A549 (cell line): Measurements from ENCODE around the gene TMEM119. TPM values are rescaled to one million over a fixed set of nuclear protein-coding genes. Genes with fewer than 3 reads are reported as not detected.

Experiments used
- ATAC-seq, 2 experiments: fragments of 200-7000 bp in 1 of 2; fragments of >200 bp in 1 of 2; cut with Nextera tagmentation in 1 of 2; cut with Tn5 transposase in 1 of 2; 3 replicates each; pipeline versions ENCODE4 v1.8.0 to v1.9.1; 2018 to 2020; ENCODE audit warnings: mild to moderate bottlenecking in 1 of 2, moderate library complexity in 1 of 2
- CTCF ChIA-PET: fragments of 300-600 bp; sonication (Branson Sonifier 250); formaldehyde crosslinking; extraction: SDS; loops from one replicate; lab custom pipeline; 2021; ENCODE audit warnings: antibody characterized with exemption, inconsistent platforms; lab: Yijun Ruan, JAX
- POLR2A ChIA-PET: fragments of 350-600 bp; formaldehyde crosslinking; extraction: SDS; loops from one replicate; lab custom pipeline; 2021; ENCODE audit warnings: antibody characterized with exemption, inconsistent platforms; lab: Yijun Ruan, JAX
- DNase-seq, 2 experiments: peaks; one replicate each; pipeline versions ENCODE4 v3.0.0 to v3.0.0-alpha.2; 2011 to 2016; ENCODE audit warnings: low read depth in 1 of 2, low spot score in 1 of 2
- FAIRE-seq: peaks from 2 replicates; lab custom pipeline; 2011; peaks lifted over from hg19 to GRCh38; lab: Jason Lieb, UNC
- H3K27ac ChIP-seq, 2 experiments: fragments of >200 bp; sonication (Bioruptor Twin); formaldehyde crosslinking; 3 replicates each; pipeline ENCODE4 v1.5.1; 2016 to 2017
- H3K4me1 ChIP-seq: fragments of >200 bp; sonication (Bioruptor Twin); formaldehyde crosslinking; 3 replicates; pipeline ENCODE4 v1.6.1; 2016
- H3K4me2 ChIP-seq: fragments of >200 bp; sonication (Bioruptor Twin); formaldehyde crosslinking; 3 replicates; pipeline ENCODE4 v1.6.1; 2016
- H3K4me3 ChIP-seq: fragments of >200 bp; sonication (Bioruptor Twin); formaldehyde crosslinking; 3 replicates; pipeline ENCODE4 v1.5.1; 2016
- H3K9me3 ChIP-seq: fragments of >200 bp; sonication (Bioruptor Twin); formaldehyde crosslinking; 3 replicates; pipeline ENCODE4 v1.6.1; 2016
- CBX2 ChIP-seq: fragments of 200-600 bp; sonication (generic); IDR thresholded peaks from 2 replicates; pipeline ENCODE4 v1.6.1; 2016; ENCODE audit warnings: low read depth, mild to moderate bottlenecking, borderline replicate concordance
- CBX8 ChIP-seq: fragments of 200-600 bp; sonication (generic); IDR thresholded peaks from 2 replicates; pipeline ENCODE4 v1.6.1; 2016
- CHD4 ChIP-seq: fragments of 200-600 bp; sonication (generic); IDR thresholded peaks from 2 replicates; pipeline ENCODE4 v1.6.1; 2016; ENCODE audit warnings: antibody characterized with exemption, mild to moderate bottlenecking, borderline replicate concordance
- E2F6 ChIP-seq: IDR thresholded peaks from 2 replicates; pipeline ENCODE4 v1.6.1; 2012; ENCODE audit warnings: low read depth, borderline replicate concordance
- ELK1 ChIP-seq: fragments of 150-350 bp; IDR thresholded peaks from 2 replicates; pipeline ENCODE4 v1.6.1; 2014; ENCODE audit warnings: low read depth, mild to moderate bottlenecking, low read length
- FOXS1 ChIP-seq: fragments of 250-450 bp; sonication (Bioruptor Pico); IDR thresholded peaks from 2 replicates; pipeline ENCODE4 v1.5.0; 2020; ENCODE audit warnings: mild to moderate bottlenecking, moderate library complexity
- HOXB5 ChIP-seq: fragments of 250-450 bp; sonication (Bioruptor Pico); IDR thresholded peaks from 2 replicates; pipeline ENCODE4 v1.5.0; 2020; ENCODE audit warnings: mild to moderate bottlenecking, moderate library complexity
- JUNB ChIP-seq: fragments of >200 bp; sonication (Bioruptor Twin); formaldehyde crosslinking; IDR thresholded peaks from 2 replicates; pipeline ENCODE4 v1.6.1; 2016
- KDM1A ChIP-seq: fragments of 200-600 bp; sonication (generic); IDR thresholded peaks from 2 replicates; pipeline ENCODE4 v1.6.1; 2016; ENCODE audit warnings: low read depth, mild to moderate bottlenecking
- KDM5A ChIP-seq: fragments of 200-600 bp; sonication (generic); IDR thresholded peaks from 2 replicates; pipeline ENCODE4 v1.6.1; 2016; ENCODE audit warnings: antibody characterized with exemption, mild to moderate bottlenecking
- MYC ChIP-seq: IDR thresholded peaks from 2 replicates; pipeline ENCODE4 v1.6.1; 2012; ENCODE audit warnings: mild to moderate bottlenecking, inconsistent platforms, low read length, improper control_type of control experiment, borderline replicate concordance
- NPAS2 ChIP-seq: fragments of 250-450 bp; sonication (Bioruptor Pico); IDR thresholded peaks from 2 replicates; pipeline ENCODE4 v1.8.0; 2022; ENCODE audit warnings: mild to moderate bottlenecking, moderate library complexity, borderline replicate concordance
- NR3C1 ChIP-seq: fragments of >200 bp; sonication (Bioruptor Twin); formaldehyde crosslinking; IDR thresholded peaks from 3 replicates; pipeline ENCODE4 v1.6.1; 2017
- PHF8 ChIP-seq: fragments of 200-600 bp; sonication (generic); IDR thresholded peaks from 2 replicates; pipeline ENCODE4 v1.6.1; 2016; ENCODE audit warnings: low read depth, mild to moderate bottlenecking, antibody characterized with exemption, moderate library complexity, borderline replicate concordance
- RARB ChIP-seq: fragments of 250-450 bp; sonication (Bioruptor Pico); IDR thresholded peaks from 2 replicates; pipeline ENCODE4 v1.8.0; 2021; ENCODE audit warnings: mild to moderate bottlenecking, moderate library complexity
- RNF2 ChIP-seq: fragments of 200-600 bp; sonication (generic); IDR thresholded peaks from 2 replicates; pipeline ENCODE4 v1.6.1; 2016; ENCODE audit warnings: low read depth, mild to moderate bottlenecking, antibody characterized with exemption, moderate library complexity, borderline replicate concordance
- TP53 ChIP-seq: fragments of 250-450 bp; sonication (Bioruptor Pico); IDR thresholded peaks from 2 replicates; pipeline ENCODE4 v1.5.0; 2021; ENCODE audit warnings: mild to moderate bottlenecking, moderate library complexity
- USF2 ChIP-seq: fragments of 450-650 bp; IDR thresholded peaks from 2 replicates; pipeline ENCODE4 v1.6.1; 2014; ENCODE audit warnings: antibody characterized with exemption
- ZNF302 ChIP-seq: fragments of 250-450 bp; sonication (Bioruptor Pico); IDR thresholded peaks from 2 replicates; pipeline ENCODE4 v1.9.0; 2021; ENCODE audit warnings: inconsistent platforms, mild to moderate bottlenecking, moderate library complexity
- ZSCAN20 ChIP-seq: fragments of 250-450 bp; sonication (Bioruptor Pico); IDR thresholded peaks from 2 replicates; pipeline ENCODE4 v1.8.0; 2022; ENCODE audit warnings: mild to moderate bottlenecking, moderate library complexity
- WGBS: methylation state at CpG from one replicate; pipeline ENCODE4 v1.1.6; 2017; ENCODE audit errors: missing lambda C conversion rate; 5-methylcytosine and 5-hydroxymethylcytosine counted together
- polyA plus RNA-seq, 4 experiments: library from polyadenylated mRNA; depleted of rRNA in 3 of 4; stranded (reverse); fragments of >200 nt; fragmentation: RNase III in 1 of 4; extraction: RNeasy Plus Mini Kit Qiagen cat#74134 plus additional on column Dnase treatment in 1 of 4; gene quantifications; 2 replicates in 3 of 4; 3 replicates in 1 of 4; pipeline ENCODE4 v1.2.3, GENCODE V29; 2011 to 2017
- TF ChIP-seq, protein P1 (sequence below): IDR thresholded peaks from 2 replicates; pipeline ENCODE4 v1.6.1; 2012
- TF ChIP-seq, protein P2 (sequence below): fragments of >200 bp; sonication (Bioruptor Twin); formaldehyde crosslinking; IDR thresholded peaks from 3 replicates; pipeline ENCODE4 v1.5.1; 2016

The TMEM119 gene
- polyA plus RNA-seq, 2 of the 4 experiments (the other 2 are of a cell fraction): not detected

GRCh38 chr12:108548954-108549521, 48.8 kb downstream of the TMEM119 start (continued):
- TF ChIP-seq E2F6 (no peak), USF2 (no peak)

GRCh38 chr12:108547686-108548085, 50.2 kb downstream of the TMEM119 start:
- Histone ChIP-seq H3K27ac (no peak overlapping the region), H3K4me2 (no peak overlapping the region), H3K9me3 (no peaks in the 10 kb centered on the region), H3K4me1 (no peaks in the 10 kb centered on the region), H3K4me3 (no peak overlapping the region)
- ChIA-PET POLR2A (no interaction called here), CTCF (interaction anchor here (2.2 to 3.0 kb wide), 2 partner anchors 12 to 70 kb away, joined by 10 to 12 read pairs; no protein-coding TSS in a partner anchor)
- TF ChIP-seq ELK1: no peak
- no peak for ATAC-seq
- no peak for FAIRE-seq
- no peak for DNase-seq
- WGBS: 90% methylated on average over 9 of the region's 9 CpGs

GRCh38 chr12:108543652-108544051, 54.2 kb downstream of the TMEM119 start:
- Histone ChIP-seq H3K27ac (no peak overlapping the region), H3K4me3 (no peak overlapping the region), H3K9me3 (no peaks in the 10 kb centered on the region), H3K4me1 (no peaks in the 10 kb centered on the region), H3K4me2 (no peak overlapping the region)
- FAIRE-seq (no peak), DNase-seq (no peak), ATAC-seq (no peak)
- ChIA-PET POLR2A (no interaction called here), CTCF (interaction anchor here (1.1 to 1.5 kb wide), 3 partner anchors 10 to 74 kb away, joined by 3 to 4 read pairs (median 3); no protein-coding TSS in a partner anchor)
- 84% methylated on average over 3 of the region's 3 CpGs for WGBS
- TF ChIP-seq NPAS2 (CRISPR knock-in tag) (no peak), ZSCAN20 (CRISPR knock-in tag) (no peak), KDM1A (no peak), CBX8 (no peak), FOXS1 (CRISPR knock-in tag) (no peak), HOXB5 (CRISPR knock-in tag) (no peak), RARB (CRISPR knock-in tag) (no peak), CHD4 (no peak), ZNF302 (CRISPR knock-in tag) (no peak), USF2 (no peak), CBX2 (no peak)

DNA sequence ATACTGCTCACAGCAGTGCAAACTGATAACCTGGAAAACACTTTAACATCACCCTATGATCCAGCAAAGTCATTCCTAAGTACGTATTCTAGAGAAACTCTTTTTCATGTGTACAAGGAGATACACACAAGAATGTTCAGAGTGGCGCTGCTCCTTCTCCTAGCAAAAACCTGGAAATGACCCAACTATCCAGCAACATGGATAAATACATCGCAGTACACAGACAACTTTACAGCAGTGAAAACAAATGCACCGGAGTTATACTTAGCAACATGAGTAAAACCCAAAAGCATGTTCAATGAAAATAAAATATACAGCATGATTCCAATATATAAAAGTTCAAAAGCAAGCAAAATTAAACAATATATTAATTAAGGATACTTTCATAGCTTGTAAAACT, 55.6 kb downstream of the TMEM119 start:
- H3K9me3 ChIP-seq: no peaks in the 10 kb centered on the region
- H3K27ac ChIP-seq: no peak overlapping the region
- CTCF ChIA-PET: no interaction called here
- DNase-seq: no peak
- H3K4me3 ChIP-seq: no peak overlapping the region
- no peak for ATAC-seq
- FAIRE-seq: no peak
- H3K4me1 ChIP-seq: no peaks in the 10 kb centered on the region
- H3K4me2 ChIP-seq: no peak overlapping the region
- WGBS: 89% methylated on average over 4 of the region's 4 CpGs
- POLR2A ChIA-PET: no interaction called here
- TF ChIP-seq MYC: no peak
- TF ChIP-seq, protein P1, sequence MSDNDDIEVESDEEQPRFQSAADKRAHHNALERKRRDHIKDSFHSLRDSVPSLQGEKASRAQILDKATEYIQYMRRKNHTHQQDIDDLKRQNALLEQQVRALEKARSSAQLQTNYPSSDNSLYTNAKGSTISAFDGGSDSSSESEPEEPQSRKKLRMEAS: no peak
- no peak for TF ChIP-seq RNF2
- no peak for TF ChIP-seq JUNB
- no peak for TF ChIP-seq TP53 (CRISPR knock-in tag)
- no peak for TF ChIP-seq ELK1
- no peak for TF ChIP-seq ZSCAN20 (CRISPR knock-in tag)
- TF ChIP-seq E2F6: no peak
- no peak for TF ChIP-seq NPAS2 (CRISPR knock-in tag)
- no peak for TF ChIP-seq HOXB5 (CRISPR knock-in tag)
- TF ChIP-seq, protein P2, sequence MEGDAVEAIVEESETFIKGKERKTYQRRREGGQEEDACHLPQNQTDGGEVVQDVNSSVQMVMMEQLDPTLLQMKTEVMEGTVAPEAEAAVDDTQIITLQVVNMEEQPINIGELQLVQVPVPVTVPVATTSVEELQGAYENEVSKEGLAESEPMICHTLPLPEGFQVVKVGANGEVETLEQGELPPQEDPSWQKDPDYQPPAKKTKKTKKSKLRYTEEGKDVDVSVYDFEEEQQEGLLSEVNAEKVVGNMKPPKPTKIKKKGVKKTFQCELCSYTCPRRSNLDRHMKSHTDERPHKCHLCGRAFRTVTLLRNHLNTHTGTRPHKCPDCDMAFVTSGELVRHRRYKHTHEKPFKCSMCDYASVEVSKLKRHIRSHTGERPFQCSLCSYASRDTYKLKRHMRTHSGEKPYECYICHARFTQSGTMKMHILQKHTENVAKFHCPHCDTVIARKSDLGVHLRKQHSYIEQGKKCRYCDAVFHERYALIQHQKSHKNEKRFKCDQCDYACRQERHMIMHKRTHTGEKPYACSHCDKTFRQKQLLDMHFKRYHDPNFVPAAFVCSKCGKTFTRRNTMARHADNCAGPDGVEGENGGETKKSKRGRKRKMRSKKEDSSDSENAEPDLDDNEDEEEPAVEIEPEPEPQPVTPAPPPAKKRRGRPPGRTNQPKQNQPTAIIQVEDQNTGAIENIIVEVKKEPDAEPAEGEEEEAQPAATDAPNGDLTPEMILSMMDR: no peak
- TF ChIP-seq KDM1A: no peak
- no peak for TF ChIP-seq PHF8
- no peak for TF ChIP-seq CBX8
- TF ChIP-seq KDM5A: no peak
- TF ChIP-seq NR3C1: no peak
